Gastrocnemius medialis (tissue), 4 donors: ENCODE data around the gene CCDC192. TPM values are rescaled to one million over a fixed set of nuclear protein-coding genes. Genes with fewer than 3 reads are reported as not detected.
A peak's percentile ranks its signal among the peaks of the same experiment; 100 is the strongest.
"Not testable (repeated sequence)": the region's sequence is repeated elsewhere in the genome, so short reads cannot be mapped to it uniquely, and the experiment has no call there.

Source experiments
- ATAC-seq, 2 donors: fragments of 150-250 bp; one replicate each; pipeline ENCODE4 v1.9.1; 2016
- DNase-seq, 2 donors: peaks; one replicate each; pipeline ENCODE4 v3.0.0-alpha.2; 2019
- H3K27ac ChIP-seq, 4 donors: fragments of 200-600 bp; sonication (generic); 1 replicate in 1 of 4; 2 replicates in 3 of 4; pipeline ENCODE4 v1.5.1; 2016 to 2018; ENCODE audit warnings: mild to moderate bottlenecking in 2 of 4, moderate library complexity in 1 of 4
- H3K27me3 ChIP-seq, 3 donors: fragments of 200-600 bp; sonication (generic) in 2 of 3; 1 replicate in 1 of 3; 2 replicates in 2 of 3; pipeline versions ENCODE4 v1.5.1 to v1.6.0; 2016 to 2019; ENCODE audit warnings: mild to moderate bottlenecking in 1 of 3, moderate library complexity in 1 of 3
- H3K36me3 ChIP-seq, 2 donors: fragments of 200-600 bp; sonication (generic) in 1 of 2; one replicate each; pipeline ENCODE4 v1.5.1; 2017 to 2018
- H3K4me1 ChIP-seq, 2 donors: fragments of 200-600 bp; sonication (generic) in 1 of 2; one replicate each; pipeline ENCODE4 v1.5.1; 2016 to 2017; ENCODE audit warnings: mild to moderate bottlenecking in 2 of 2
- H3K4me3 ChIP-seq, 4 donors: fragments of 200-600 bp; sonication (generic) in 3 of 4; 1 replicate in 1 of 4; 2 replicates in 3 of 4; pipeline ENCODE4 v1.5.1; 2016 to 2019; ENCODE audit warnings: mild to moderate bottlenecking in 2 of 4
- H3K9me3 ChIP-seq, 3 donors: fragments of 200-600 bp; sonication (generic) in 2 of 3; 1 replicate in 1 of 3; 2 replicates in 2 of 3; pipeline ENCODE4 v1.5.1; 2016 to 2019
- POLR2A ChIP-seq, 2 donors: fragments of 450-650 bp; IDR thresholded peaks; one replicate each; pipeline ENCODE4 v1.6.1; 2017; ENCODE audit warnings: antibody characterized with exemption in 2 of 2, mild to moderate bottlenecking in 2 of 2, moderate library complexity in 2 of 2
- in situ Hi-C, 4 donors: fragments of 200-750 bp; cut with MboI; loops; one replicate each; pipeline versions ENCODE4 v1.15.0 to v1.8.0; 2017; ENCODE audit warnings: low sequenced_read_pairs in 4 of 4
- intact Hi-C: fragments of 100-400 bp; cut with DNase I; formaldehyde crosslinking; loops from one replicate; pipeline ENCODE4 v1.15.1; 2023; ENCODE audit warnings: low total_unique reads
- total RNA-seq, 4 donors: library from RNA; depleted of rRNA; stranded (reverse); fragments of >200 nt; gene quantifications; one replicate each; pipeline versions ENCODE4 v1.1.0 to v1.2.3, GENCODE V29; 2016
- TF ChIP-seq, protein P1 (sequence below), 5 experiments: fragments of 450-650 bp in 3 of 5; fragments of 200-600 bp in 2 of 5; sonication (generic) in 2 of 5; IDR thresholded peaks in 4 of 5; conservative IDR thresholded peaks in 1 of 5; 1 replicate in 4 of 5; 2 replicates in 1 of 5; pipeline ENCODE4 v1.5.1; 2016 to 2019; ENCODE audit warnings: antibody characterized with exemption in 5 of 5, mild to moderate bottlenecking in 3 of 5, moderate library complexity in 3 of 5

Gene CCDC192
- total RNA-seq, 4 donors from 2014 or later: not detected

DNA sequence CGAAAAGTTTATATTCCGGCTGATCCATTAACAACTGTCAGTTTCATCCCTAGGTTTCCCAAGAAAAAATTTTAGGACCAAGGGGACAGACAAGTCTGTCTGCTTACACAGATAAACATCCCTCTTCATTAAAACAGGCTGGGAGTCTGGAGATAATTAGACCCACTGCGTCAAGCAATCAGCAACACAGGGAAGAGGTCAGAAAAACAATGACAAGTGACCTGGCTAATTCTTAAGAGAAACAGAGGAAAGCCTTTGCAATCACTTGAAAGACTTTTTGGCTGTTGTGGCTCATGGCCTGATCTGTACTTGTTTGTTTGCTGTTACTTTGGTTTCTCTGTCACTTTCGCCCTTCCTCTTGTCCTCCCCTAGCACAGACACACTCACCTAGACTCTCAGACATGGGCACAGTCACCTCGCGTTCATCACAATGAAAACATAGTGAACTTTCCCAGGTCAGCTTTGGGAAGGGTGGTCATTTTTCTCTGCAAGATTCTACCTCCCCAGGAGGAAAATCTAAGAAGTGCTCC, 2.9 kb upstream of the CCDC192 start:
- TF ChIP-seq POLR2A (IDR thresholded peaks at IDR 0.05): no peak
- TF ChIP-seq, protein P1, sequence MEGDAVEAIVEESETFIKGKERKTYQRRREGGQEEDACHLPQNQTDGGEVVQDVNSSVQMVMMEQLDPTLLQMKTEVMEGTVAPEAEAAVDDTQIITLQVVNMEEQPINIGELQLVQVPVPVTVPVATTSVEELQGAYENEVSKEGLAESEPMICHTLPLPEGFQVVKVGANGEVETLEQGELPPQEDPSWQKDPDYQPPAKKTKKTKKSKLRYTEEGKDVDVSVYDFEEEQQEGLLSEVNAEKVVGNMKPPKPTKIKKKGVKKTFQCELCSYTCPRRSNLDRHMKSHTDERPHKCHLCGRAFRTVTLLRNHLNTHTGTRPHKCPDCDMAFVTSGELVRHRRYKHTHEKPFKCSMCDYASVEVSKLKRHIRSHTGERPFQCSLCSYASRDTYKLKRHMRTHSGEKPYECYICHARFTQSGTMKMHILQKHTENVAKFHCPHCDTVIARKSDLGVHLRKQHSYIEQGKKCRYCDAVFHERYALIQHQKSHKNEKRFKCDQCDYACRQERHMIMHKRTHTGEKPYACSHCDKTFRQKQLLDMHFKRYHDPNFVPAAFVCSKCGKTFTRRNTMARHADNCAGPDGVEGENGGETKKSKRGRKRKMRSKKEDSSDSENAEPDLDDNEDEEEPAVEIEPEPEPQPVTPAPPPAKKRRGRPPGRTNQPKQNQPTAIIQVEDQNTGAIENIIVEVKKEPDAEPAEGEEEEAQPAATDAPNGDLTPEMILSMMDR (IDR thresholded peaks at IDR 0.05 in 4 of 5, conservative IDR thresholded peaks at IDR 0.05 in 1 of 5): no peak
- Histone ChIP-seq H3K27me3 (no peaks in the 10 kb centered on the region), H3K9me3 (no peaks in the 10 kb centered on the region), H3K4me3 (no peak overlapping the region), H3K36me3 (no peaks in the 10 kb centered on the region), H3K4me1 (peaks cover 21 to 33% of the 10 kb centered on the region in 2 donors), H3K27ac (no peak overlapping the region)
- intact Hi-C loops: no loop called here
- ATAC-seq: no peak
- DNase-seq: no peak
- in situ Hi-C loops: no loop called here

DNA sequence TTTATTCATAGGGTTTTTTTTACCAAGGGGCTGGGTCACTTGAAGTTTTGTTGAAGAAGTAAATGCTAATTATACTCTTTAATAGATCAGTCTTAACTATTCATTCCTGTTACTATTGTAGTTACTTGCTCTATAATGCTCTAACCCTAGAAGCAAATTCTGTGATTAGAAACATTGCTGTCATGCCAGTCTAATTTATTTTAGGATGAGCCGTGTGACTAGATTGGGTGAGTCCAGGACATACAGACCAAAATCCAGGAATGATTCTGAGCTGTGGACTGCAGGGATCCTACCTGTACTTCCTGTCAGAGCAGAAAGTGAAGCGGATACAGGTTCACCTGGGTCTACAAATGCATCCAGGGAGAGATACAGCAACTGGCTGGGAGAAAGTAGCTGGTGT, 757 bp upstream of the CCDC192 start:
- Histone ChIP-seq H3K27me3 (no peaks in the 10 kb centered on the region), H3K27ac (peak overlapping the region in 2 of 4 donors; percentile 8 to 46), H3K4me3 (no peak overlapping the region), H3K9me3 (no peaks in the 10 kb centered on the region), H3K36me3 (no peaks in the 10 kb centered on the region), H3K4me1 (peaks cover 10 to 29% of the 10 kb centered on the region in 2 donors)
- ATAC-seq: no peak
- intact Hi-C loops: no loop called here
- no peak for TF ChIP-seq POLR2A (IDR thresholded peaks at IDR 0.05)
- no peak for DNase-seq
- in situ Hi-C loops: no loop called here

DNA sequence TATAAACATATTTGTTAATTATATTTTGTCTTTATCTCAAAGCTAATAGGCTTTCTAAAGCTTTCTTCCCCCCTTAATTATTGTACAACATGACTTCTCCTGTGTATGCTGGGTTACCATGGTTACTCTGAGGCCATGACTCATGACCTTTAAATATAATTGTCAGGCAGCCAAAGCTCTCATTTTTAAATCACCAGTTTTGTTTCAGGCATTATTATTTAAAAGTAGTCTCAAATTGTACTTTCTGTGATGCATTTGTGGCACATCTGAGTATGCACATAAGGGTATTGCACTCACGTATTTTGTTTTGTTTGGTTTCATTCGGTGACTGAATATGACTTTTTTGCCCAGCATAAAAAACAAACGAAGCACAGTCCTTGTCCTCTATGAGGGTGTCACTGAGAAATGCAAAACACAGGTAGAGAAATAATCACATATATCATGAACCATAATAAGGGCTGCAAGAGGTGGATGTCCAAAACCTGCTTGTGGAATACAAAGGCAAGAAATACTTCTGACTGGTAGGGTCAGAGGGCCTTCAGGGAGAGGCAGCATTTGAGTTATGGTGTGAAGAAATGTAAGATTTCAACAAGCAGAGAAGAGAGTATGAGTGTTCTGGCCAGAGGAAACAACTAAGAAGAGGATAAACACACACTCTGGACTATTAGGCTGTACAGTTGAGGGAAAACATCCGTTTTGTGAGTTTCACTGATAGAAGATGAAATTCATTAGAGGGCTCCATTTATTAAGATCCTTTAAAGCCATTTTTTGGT, 2.1 kb downstream of the CCDC192 start:
- no peaks in the 10 kb centered on the region for H3K27me3 ChIP-seq
- DNase-seq (no peak), ATAC-seq (peak in 1 of 2 donors; percentile 45)
- H3K36me3 ChIP-seq: no peaks in the 10 kb centered on the region
- H3K4me1 ChIP-seq: peaks cover 10 to 21% of the 10 kb centered on the region in 2 donors
- TF ChIP-seq, protein P1 (IDR thresholded peaks at IDR 0.05 in 4 of 5, conservative IDR thresholded peaks at IDR 0.05 in 1 of 5): no peak
- no peak for TF ChIP-seq POLR2A (IDR thresholded peaks at IDR 0.05)
- intact Hi-C loops: no loop called here
- in situ Hi-C loops: no loop called here
- H3K4me3 ChIP-seq: no peak overlapping the region
- H3K9me3 ChIP-seq: no peaks in the 10 kb centered on the region
- H3K27ac ChIP-seq: peak overlapping the region; percentile 43 to 65 (median 52)

DNA sequence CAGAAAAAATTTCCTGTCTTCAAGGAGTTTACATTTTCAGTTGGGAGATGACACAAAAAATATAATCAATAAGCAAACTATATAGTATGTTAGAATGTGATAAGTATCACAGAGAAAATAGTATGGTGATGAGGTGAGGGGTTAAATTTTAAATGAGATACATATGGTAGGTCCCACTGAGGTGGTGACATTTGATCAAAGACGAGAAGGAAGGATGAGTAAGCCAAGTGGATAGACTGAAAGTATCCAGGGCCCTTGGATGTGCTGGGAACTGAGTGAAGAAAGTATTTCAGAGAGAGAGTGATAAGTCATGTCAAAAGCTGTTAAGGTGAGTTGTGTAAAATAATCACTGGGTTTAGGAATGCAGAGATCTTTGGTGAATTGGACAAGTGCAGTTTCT, 3.5 kb downstream of the CCDC192 start:
- in situ Hi-C loops (no loop called here), intact Hi-C loops (no loop called here)
- Histone ChIP-seq H3K27me3 (no peaks in the 10 kb centered on the region), H3K36me3 (no peaks in the 10 kb centered on the region), H3K9me3 (no peaks in the 10 kb centered on the region), H3K27ac (peak overlapping the region; percentile 43 to 65 (median 53)), H3K4me1 (peaks cover 10 to 21% of the 10 kb centered on the region in 2 donors), H3K4me3 (no peak overlapping the region)
- DNase-seq (no peak), ATAC-seq (no peak)
- TF ChIP-seq, protein P1 (IDR thresholded peaks at IDR 0.05 in 4 of 5, conservative IDR thresholded peaks at IDR 0.05 in 1 of 5): no peak
- no peak for TF ChIP-seq POLR2A (IDR thresholded peaks at IDR 0.05)

DNA sequence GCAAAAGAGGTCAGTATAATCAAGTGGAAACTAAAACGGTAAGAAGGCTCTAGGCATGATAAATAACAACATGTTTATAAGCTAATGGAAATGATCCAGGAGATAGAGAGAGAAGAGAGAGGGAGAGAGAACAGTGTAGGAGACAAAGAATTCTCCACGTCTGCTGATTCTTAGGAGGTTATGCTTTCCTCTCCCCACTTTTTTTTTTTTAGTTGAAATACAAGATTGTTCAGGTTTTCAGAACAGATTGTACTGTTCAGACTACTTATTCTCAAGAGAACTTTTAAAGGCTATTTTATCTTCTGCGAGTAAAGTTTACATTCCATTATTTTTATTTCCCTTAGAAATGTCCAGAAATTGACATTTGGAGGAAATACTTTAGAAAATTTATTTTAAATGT, 4.0 kb downstream of the CCDC192 start:
- no peak for TF ChIP-seq POLR2A (IDR thresholded peaks at IDR 0.05)
- TF ChIP-seq, protein P1 (IDR thresholded peaks at IDR 0.05 in 4 of 5, conservative IDR thresholded peaks at IDR 0.05 in 1 of 5): no peak
- DNase-seq (no peak), ATAC-seq (peak in 1 of 2 donors; percentile 61)
- H3K4me3 ChIP-seq: no peak overlapping the region
- peaks cover 10 to 21% of the 10 kb centered on the region in 2 donors for H3K4me1 ChIP-seq
- H3K36me3 ChIP-seq: no peaks in the 10 kb centered on the region
- H3K27ac ChIP-seq: peak overlapping the region; percentile 45 to 65 (median 55)
- in situ Hi-C loops: no loop called here
- intact Hi-C loops: no loop called here
- H3K27me3 ChIP-seq: no peaks in the 10 kb centered on the region
- no peaks in the 10 kb centered on the region for H3K9me3 ChIP-seq

DNA sequence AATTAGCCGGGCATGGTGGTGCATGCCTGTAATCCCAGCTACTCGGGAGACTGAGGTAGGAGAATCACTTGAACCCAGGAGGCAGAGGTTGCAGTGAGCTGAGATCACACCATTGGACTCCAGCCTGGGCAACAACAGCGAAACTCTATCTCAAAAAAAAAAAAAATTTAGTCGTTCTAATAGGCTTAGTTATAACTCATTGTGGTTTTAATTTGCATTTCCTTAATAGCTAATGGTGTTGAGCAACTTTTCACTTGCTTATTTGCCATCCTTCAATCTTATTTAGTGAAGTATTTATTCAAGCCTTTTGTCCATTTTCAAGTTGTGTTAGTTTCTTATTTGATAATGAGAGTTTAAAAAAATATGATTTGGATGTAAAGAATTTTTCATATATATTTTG, 9.9 kb downstream of the CCDC192 start:
- intact Hi-C loops, H3K4me1 ChIP-seq, H3K4me3 ChIP-seq, H3K9me3 ChIP-seq, in situ Hi-C loops, DNase-seq, ATAC-seq, H3K27me3 ChIP-seq, H3K27ac ChIP-seq, H3K36me3 ChIP-seq: not testable (repeated sequence)
